Pancreas (tissue), 10 donors: ENCODE data around the gene PCDH1. TPM values are rescaled to one million over a fixed set of nuclear protein-coding genes. Genes with fewer than 3 reads are reported as not detected.

Experiments used
- ATAC-seq, 4 donors: fragments of 200-7000 bp; cut with Tn5 transposase; one replicate each; pipeline versions ENCODE4 v1.8.0 to v1.9.1; 2020; ENCODE audit warnings: mild to moderate bottlenecking in 4 of 4, moderate library complexity in 4 of 4
- DNase-seq, 6 donors: peaks; one replicate each; pipeline ENCODE4 v3.0.0-alpha.2; 2020
- FAIRE-seq: peaks from 2 replicates; lab custom pipeline; 2012; peaks lifted over from hg19 to GRCh38; lab: Jason Lieb, UNC
- H3K27ac ChIP-seq, 4 donors: fragments of 200-600 bp; sonication (generic); 1 replicate in 3 of 4; 2 replicates in 1 of 4; pipeline versions ENCODE4 v1.5.0 to v1.8.0; 2020
- H3K27me3 ChIP-seq, 4 donors: fragments of 200-600 bp; one replicate each; pipeline ENCODE4 v1.8.0; 2021
- H3K36me3 ChIP-seq, 3 donors: fragments of 200-600 bp; sonication (generic) in 1 of 3; one replicate each; pipeline versions ENCODE4 v1.5.0 to v1.8.0; 2020 to 2021
- H3K4me1 ChIP-seq, 3 donors: fragments of 200-600 bp; one replicate each; pipeline ENCODE4 v1.8.0; 2021
- H3K4me3 ChIP-seq, 4 donors: fragments of 200-600 bp; sonication (generic) in 2 of 4; one replicate each; pipeline versions ENCODE4 v1.5.0 to v1.8.0; 2020 to 2021
- H3K9me3 ChIP-seq, 4 donors: fragments of 200-600 bp; one replicate each; pipeline ENCODE4 v1.8.0; 2021
- WGBS, 2 donors: extraction: QIAGEN DNeasy Blood & Tissue Kit; methylation state at CpG; one replicate each; pipeline ENCODE4 v1.1.7; 2013; 5-methylcytosine and 5-hydroxymethylcytosine counted together
- intact Hi-C, 3 donors: fragments of 100-400 bp; cut with DNase I; formaldehyde crosslinking; loops; one replicate each; pipeline versions ENCODE4 v1.11.1 to v1.14.2; 2022
- polyA plus RNA-seq, 2 donors: library from polyadenylated mRNA; stranded (reverse); fragments of 200-250 nt; gene quantifications; one replicate each; pipeline ENCODE4 v1.2.3, GENCODE V29; 2013
- total RNA-seq, 6 donors: library from RNA; stranded (reverse); fragmentation: NEBNext Ultra II Directional in 4 of 6; extraction: Animal tissue kit (Norgen Biotek cat#: 25700) in 4 of 6; gene quantifications; one replicate each; pipeline versions ENCODE4 v1.2.1 to v1.2.4, GENCODE V29; 2021 to 2023
- TF ChIP-seq, protein P1 (sequence below), 4 donors: fragments of 200-600 bp; sonication (generic) in 3 of 4; IDR thresholded peaks; one replicate each; pipeline versions ENCODE4 v1.5.0 to v1.8.0; 2021; ENCODE audit warnings: antibody characterized with exemption in 4 of 4
- donor health status: healthy with polysubstance abuse.
- donor health status: DM: no; HTN: no; CAD: no; lungs with moderate emphysema.
- donor health status: DM: no; HTN: no; CAD: no.
- donor health status: control.
- donor health status: control.
- donor health status: Bipolar disorder and iron deficiency.
- donor health status: DM: yes; HTN: yes; CAD: no.
- donor health status: DM: no; HTN: no; CAD: no.
- donor health status: DM: no; HTN: no; CAD: no.
- donor health status: DM: yes; HTN: yes; CAD: no.

The PCDH1 gene
- total and polyA plus RNA-seq, 8 donors, result 6.8 to 30.7 (median 13.4) TPM

DNA sequence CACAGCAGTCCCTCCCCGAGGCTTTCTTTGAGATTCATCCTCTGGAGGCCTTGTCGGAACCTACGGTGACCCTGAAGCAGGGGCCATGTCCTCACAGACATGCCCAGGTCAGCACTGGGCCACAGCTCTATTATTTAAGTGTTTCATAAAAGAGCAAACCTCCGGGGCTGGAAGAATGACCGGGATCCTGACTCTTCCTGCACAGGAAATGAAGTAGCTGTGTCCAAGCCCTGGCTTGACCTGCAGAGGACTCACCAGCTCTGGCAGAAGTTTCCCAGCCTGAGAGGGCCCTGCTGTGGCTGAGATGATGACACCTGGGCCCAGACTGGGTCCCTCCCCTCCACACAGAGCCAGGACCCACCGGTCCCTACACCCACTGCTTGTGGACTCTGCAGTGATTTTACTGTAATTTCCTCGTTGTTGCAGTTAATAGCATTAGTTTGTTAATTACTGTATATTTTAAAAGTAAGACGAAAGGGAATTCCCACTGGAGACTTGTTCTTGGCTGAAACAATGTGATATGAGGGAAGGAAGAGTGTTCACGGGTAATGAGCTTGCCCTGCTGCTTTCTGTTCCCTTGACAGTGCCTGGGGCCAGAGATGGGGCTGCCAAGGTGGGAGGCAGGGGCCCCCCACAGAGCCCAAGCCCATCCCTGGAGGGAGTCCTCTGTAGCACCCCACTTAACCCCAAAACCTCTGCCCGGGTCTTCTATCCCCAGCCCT lies 72.2 kb downstream of the PCDH1 start:
- 66 to 73% methylated on average over 10 of the region's 10 CpGs for WGBS, 2 donors
- Histone ChIP-seq H3K27me3 (no peaks in the 10 kb centered on the region), H3K27ac (peak overlapping the region in 1 of 4 donors; percentile 0), H3K36me3 (no peaks in the 10 kb centered on the region), H3K4me1 (no peaks in the 10 kb centered on the region), H3K9me3 (no peaks in the 10 kb centered on the region), H3K4me3 (no peak overlapping the region)
- ATAC-seq (no peak), FAIRE-seq (no peak), DNase-seq (no peak)
- intact Hi-C loops, result no loop called here
- TF ChIP-seq, protein P1, sequence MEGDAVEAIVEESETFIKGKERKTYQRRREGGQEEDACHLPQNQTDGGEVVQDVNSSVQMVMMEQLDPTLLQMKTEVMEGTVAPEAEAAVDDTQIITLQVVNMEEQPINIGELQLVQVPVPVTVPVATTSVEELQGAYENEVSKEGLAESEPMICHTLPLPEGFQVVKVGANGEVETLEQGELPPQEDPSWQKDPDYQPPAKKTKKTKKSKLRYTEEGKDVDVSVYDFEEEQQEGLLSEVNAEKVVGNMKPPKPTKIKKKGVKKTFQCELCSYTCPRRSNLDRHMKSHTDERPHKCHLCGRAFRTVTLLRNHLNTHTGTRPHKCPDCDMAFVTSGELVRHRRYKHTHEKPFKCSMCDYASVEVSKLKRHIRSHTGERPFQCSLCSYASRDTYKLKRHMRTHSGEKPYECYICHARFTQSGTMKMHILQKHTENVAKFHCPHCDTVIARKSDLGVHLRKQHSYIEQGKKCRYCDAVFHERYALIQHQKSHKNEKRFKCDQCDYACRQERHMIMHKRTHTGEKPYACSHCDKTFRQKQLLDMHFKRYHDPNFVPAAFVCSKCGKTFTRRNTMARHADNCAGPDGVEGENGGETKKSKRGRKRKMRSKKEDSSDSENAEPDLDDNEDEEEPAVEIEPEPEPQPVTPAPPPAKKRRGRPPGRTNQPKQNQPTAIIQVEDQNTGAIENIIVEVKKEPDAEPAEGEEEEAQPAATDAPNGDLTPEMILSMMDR (IDR thresholded peaks at IDR 0.05), result no peak

DNA sequence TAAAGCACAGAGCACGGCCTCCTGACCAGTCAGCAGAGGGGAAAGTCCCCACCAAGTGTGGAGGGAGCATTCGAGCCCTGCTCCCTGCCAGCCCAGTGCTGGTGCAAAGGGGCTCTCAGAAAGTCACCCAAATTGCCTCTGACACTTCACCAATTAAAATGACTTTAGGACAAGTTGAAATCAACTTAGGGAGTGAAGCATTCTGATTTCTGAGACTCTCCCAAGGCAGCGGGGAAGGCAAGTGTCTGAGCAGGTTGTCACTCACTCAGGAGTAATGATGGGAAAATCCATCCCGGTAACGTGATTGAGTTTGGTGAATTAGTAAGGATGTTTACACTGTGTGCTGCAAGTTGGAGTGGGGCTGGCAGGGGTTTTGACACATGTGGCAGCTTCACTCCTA lies 73.7 kb downstream of the PCDH1 start:
- Histone ChIP-seq H3K27ac (no peak overlapping the region), H3K4me3 (no peak overlapping the region), H3K27me3 (no peaks in the 10 kb centered on the region), H3K9me3 (no peaks in the 10 kb centered on the region), H3K4me1 (no peaks in the 10 kb centered on the region), H3K36me3 (no peaks in the 10 kb centered on the region)
- FAIRE-seq, result no peak
- no peak for DNase-seq
- ATAC-seq, result no peak
- TF ChIP-seq, protein P1 (IDR thresholded peaks at IDR 0.05), result no peak
- intact Hi-C loops, result no loop called here
- 39 to 46% methylated on average over 5 of the region's 5 CpGs for WGBS, 2 donors

Other genes starting within 250 kb of the PCDH1 start
- 10 to 100 TPM; 17.8 to 28.5 (median 26.0) TPM for gene HDAC3, start 241.6 kb downstream of the PCDH1 start, total RNA-seq
- gene HDAC3, start 241.6 kb downstream of the PCDH1 start, polyA plus RNA-seq, result 10 to 100 TPM; 30.5 to 68.9 TPM
- gene RELL2, start 241.4 kb downstream of the PCDH1 start, total RNA-seq, result 1 to 10 TPM in 3 of 6 donors, under 1 TPM in 3; 0.67 to 2.2 (median 1.1) TPM
- gene RELL2, start 241.4 kb downstream of the PCDH1 start, polyA plus RNA-seq, result 1 to 10 TPM; 7.1 to 9.0 TPM
- gene FCHSD1, start 227.0 kb downstream of the PCDH1 start, total RNA-seq, result 10 to 100 TPM in 1 of 6 donors, 1 to 10 TPM in 5; 4.8 to 18.3 (median 7.7) TPM
- 10 to 100 TPM; 20.0 to 22.4 TPM for gene FCHSD1, start 227.0 kb downstream of the PCDH1 start, polyA plus RNA-seq
- gene ARAP3, start 196.2 kb downstream of the PCDH1 start, total RNA-seq, result 1 to 10 TPM; 1.2 to 4.9 (median 1.8) TPM
- gene ARAP3, start 196.2 kb downstream of the PCDH1 start, polyA plus RNA-seq, result 10 to 100 TPM in 1 of 2 donors, 1 to 10 TPM in 1; 6.2 to 11.9 TPM
- gene DELE1, start 45.5 kb upstream of the PCDH1 start, total RNA-seq, result 10 to 100 TPM; 27.7 to 36.0 (median 33.1) TPM
- gene DELE1, start 45.5 kb upstream of the PCDH1 start, polyA plus RNA-seq, result 10 to 100 TPM; 38.2 to 45.6 TPM
- 1 to 10 TPM in 3 of 6 donors, under 1 TPM in 3; 0.32 to 1.7 (median 0.93) TPM for gene PCDH12, start 79.8 kb upstream of the PCDH1 start, total RNA-seq
- 1 to 10 TPM in 1 of 2 donors, under 1 TPM in 1; 0.65 to 1.6 TPM for gene PCDH12, start 79.8 kb upstream of the PCDH1 start, polyA plus RNA-seq
- 10 to 100 TPM; 15.4 to 30.4 (median 21.6) TPM for gene RNF14, start 90.7 kb upstream of the PCDH1 start, total RNA-seq
- 10 to 100 TPM in 1 of 2 donors, 1 to 10 TPM in 1; 7.8 to 18.4 TPM for gene RNF14, start 90.7 kb upstream of the PCDH1 start, polyA plus RNA-seq
- gene GNPDA1, start 134.6 kb upstream of the PCDH1 start, total RNA-seq, result 10 to 100 TPM in 1 of 6 donors, 1 to 10 TPM in 5; 4.1 to 15.2 (median 7.4) TPM
- gene GNPDA1, start 134.6 kb upstream of the PCDH1 start, polyA plus RNA-seq, result 10 to 100 TPM in 1 of 2 donors, 1 to 10 TPM in 1; 8.7 to 15.5 TPM
- gene NDFIP1, start 230.4 kb upstream of the PCDH1 start, total RNA-seq, result 10 to 100 TPM; 28.6 to 41.3 (median 33.7) TPM
- 10 to 100 TPM; 15.7 to 50.1 TPM for gene NDFIP1, start 230.4 kb upstream of the PCDH1 start, polyA plus RNA-seq